K562 (cell line): ENCODE results near the gene SGMS1. TPM values are rescaled to one million over a fixed set of nuclear protein-coding genes. Genes with fewer than 3 reads are reported as not detected.

Experiments used
- ARNT ChIP-seq, 2 experiments: fragments of 450-650 bp; IDR thresholded peaks; 2 replicates each; pipeline ENCODE4 v1.6.1; 2016; ENCODE audit warnings: mild to moderate bottlenecking in 1 of 2
- CXXC5 ChIP-seq: fragments of 250-450 bp; sonication (Bioruptor Pico); IDR thresholded peaks from 2 replicates; pipeline ENCODE4 v1.8.0; 2022; ENCODE audit warnings: inconsistent platforms, mild to moderate bottlenecking, moderate library complexity
- HOXB6 ChIP-seq: fragments of 250-450 bp; sonication (Bioruptor Pico); IDR thresholded peaks from 2 replicates; pipeline ENCODE4 v1.5.1; 2022; ENCODE audit warnings: mild to moderate bottlenecking, borderline replicate concordance
- KLF16 ChIP-seq: IDR thresholded peaks from 2 replicates; pipeline ENCODE4 v1.6.1; 2016; ENCODE audit warnings: antibody characterized with exemption
- OTX1 ChIP-seq: fragments of 450-650 bp; formaldehyde crosslinking; IDR thresholded peaks from 2 replicates; pipeline ENCODE4 v1.4.0; 2022; ENCODE audit warnings: mild to moderate bottlenecking
- PCBP1 ChIP-seq: fragments of 200-400 bp; formaldehyde crosslinking; IDR thresholded peaks from 2 replicates; pipeline ENCODE4 v1.6.1; 2018; ENCODE audit warnings: mild to moderate bottlenecking, low read depth, low read length; ENCODE audit not compliant: poor library complexity, severe bottlenecking
- RFX1 ChIP-seq: fragments of 450-650 bp; IDR thresholded peaks from 2 replicates; pipeline ENCODE4 v1.6.1; 2016; ENCODE audit warnings: mild to moderate bottlenecking, moderate library complexity
- SMARCA4 ChIP-seq: fragments of 450-650 bp; IDR thresholded peaks from 2 replicates; pipeline ENCODE4 v1.6.1; 2016
- ZNF124 ChIP-seq: sonication (generic); formaldehyde crosslinking; IDR thresholded peaks from 2 replicates; pipeline ENCODE4 v1.8.1; 2022; ENCODE audit warnings: missing genetic modification reagents
- ZNF133 ChIP-seq: fragments of 250-450 bp; sonication (Bioruptor Pico); IDR thresholded peaks from 2 replicates; pipeline ENCODE4 v1.4.0; 2020; ENCODE audit warnings: mild to moderate bottlenecking
- ZNF134 ChIP-seq: fragments of 250-450 bp; sonication (Bioruptor Pico); conservative IDR thresholded peaks from 2 replicates; pipeline ENCODE4 v1.4.0; 2020
- ZNF274 ChIP-seq: IDR thresholded peaks from 2 replicates; pipeline ENCODE4 v1.6.1; 2011; ENCODE audit warnings: low read depth, mild to moderate bottlenecking, low read length, moderate library complexity, borderline replicate concordance
- polyA plus RNA-seq, 8 experiments: library from polyadenylated mRNA; depleted of rRNA in 4 of 8; stranded (reverse) in 5 of 8; unstranded in 3 of 8; fragments of >200 nt; fragmentation: Nextera tagmentation in 2 of 8; fragmentation: Illumina TruSeq in 1 of 8; extraction: Ambion mirVana in 2 of 8; extraction: Trizol in 1 of 8; gene quantifications; 2 replicates each; pipeline versions ENCODE4 v1.2.1 to v1.2.3, GENCODE V29; 2011 to 2014; ENCODE audit warnings: inconsistent platforms in 1 of 8, missing spikeins in 1 of 8
- total RNA-seq, 7 experiments: library from RNA; depleted of rRNA in 6 of 7; stranded (reverse); fragments of >200 nt in 6 of 7; fragmentation: Illumina TruSeq in 2 of 7; extraction: Trizol in 2 of 7; gene quantifications; 2 replicates each; pipeline versions ENCODE4 v1.2.1 to v1.2.3, GENCODE V29; 2011 to 2021; ENCODE audit warnings: low replicate concordance in 1 of 7
- TF ChIP-seq, protein P1 (sequence below): fragments of 250-450 bp; sonication (Bioruptor Pico); IDR thresholded peaks from 2 replicates; pipeline ENCODE4 v1.5.0; 2021; ENCODE audit warnings: mild to moderate bottlenecking, moderate library complexity
- TF ChIP-seq, protein P2 (sequence below): sonication (generic); formaldehyde crosslinking; IDR thresholded peaks from 2 replicates; pipeline ENCODE4 v1.8.0; 2022; ENCODE audit warnings: missing genetic modification reagents, mild to moderate bottlenecking, borderline replicate concordance
- TF ChIP-seq, protein P3 (sequence below): conservative IDR thresholded peaks from 2 replicates; pipeline ENCODE4 v1.6.1; 2011; ENCODE audit warnings: low read depth, mild to moderate bottlenecking, low read length; ENCODE audit not compliant: control insufficient read depth
- TF ChIP-seq, protein P4 (sequence below): fragments of 250-450 bp; sonication (Bioruptor Pico); IDR thresholded peaks from 2 replicates; pipeline ENCODE4 v1.8.0; 2022; ENCODE audit warnings: moderate library complexity, mild to moderate bottlenecking, inconsistent platforms
- TF ChIP-seq, protein P5 (sequence below): fragments of 250-450 bp; sonication (Bioruptor Pico); IDR thresholded peaks from 2 replicates; pipeline ENCODE4 v1.4.0; 2020; ENCODE audit warnings: mild to moderate bottlenecking
- TF ChIP-seq, protein P6 (sequence below): fragments of 200-800 bp; sonication (Bioruptor generic); IDR thresholded peaks from 2 replicates; pipeline ENCODE4 v1.6.1; 2017; ENCODE audit warnings: missing genetic modification characterization, missing compliant biosample characterization

The SGMS1 gene
- total and polyA plus RNA-seq, 9 of the 15 experiments (the other 6 are each of a cell fraction or from before 2014, with no cell fraction given): 22.6 to 232 (median 82.2) TPM

DNA sequence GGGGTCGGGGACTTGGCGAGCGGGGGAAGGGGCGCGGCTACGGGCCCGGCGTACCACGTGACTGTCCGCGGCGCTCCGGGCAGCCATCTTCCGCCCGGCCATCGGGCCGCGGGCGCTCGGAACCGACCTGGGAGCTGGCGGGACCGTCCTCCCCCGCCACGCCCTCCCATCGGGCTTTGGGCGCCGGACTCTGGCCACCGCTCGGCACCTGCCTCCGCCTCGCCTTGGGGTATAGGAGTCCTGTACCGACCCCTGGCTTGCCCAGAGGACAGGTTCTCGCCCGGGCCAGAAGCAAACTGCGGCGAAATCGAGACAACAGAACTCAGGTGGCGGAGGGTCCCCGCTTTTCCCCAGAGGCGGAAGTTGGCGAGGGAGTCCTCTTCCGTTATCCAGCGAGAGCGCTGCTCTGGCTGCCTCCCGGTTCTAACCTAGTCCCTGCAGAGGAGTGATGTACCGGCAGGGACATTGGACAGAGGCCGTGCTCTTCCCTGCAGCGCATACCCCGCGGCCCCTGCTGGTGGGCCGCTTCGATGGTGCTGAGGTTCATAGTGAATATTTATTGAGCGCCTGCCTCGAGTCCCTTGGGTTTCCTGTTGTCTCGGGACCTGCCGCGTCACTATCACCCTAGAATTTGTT is 1.2 kb upstream of the SGMS1 start (continued):
- peak; percentile 88 for TF ChIP-seq CXXC5 (CRISPR knock-in tag)
- TF ChIP-seq OTX1 (CRISPR knock-in tag): no peak
- TF ChIP-seq, protein P1, sequence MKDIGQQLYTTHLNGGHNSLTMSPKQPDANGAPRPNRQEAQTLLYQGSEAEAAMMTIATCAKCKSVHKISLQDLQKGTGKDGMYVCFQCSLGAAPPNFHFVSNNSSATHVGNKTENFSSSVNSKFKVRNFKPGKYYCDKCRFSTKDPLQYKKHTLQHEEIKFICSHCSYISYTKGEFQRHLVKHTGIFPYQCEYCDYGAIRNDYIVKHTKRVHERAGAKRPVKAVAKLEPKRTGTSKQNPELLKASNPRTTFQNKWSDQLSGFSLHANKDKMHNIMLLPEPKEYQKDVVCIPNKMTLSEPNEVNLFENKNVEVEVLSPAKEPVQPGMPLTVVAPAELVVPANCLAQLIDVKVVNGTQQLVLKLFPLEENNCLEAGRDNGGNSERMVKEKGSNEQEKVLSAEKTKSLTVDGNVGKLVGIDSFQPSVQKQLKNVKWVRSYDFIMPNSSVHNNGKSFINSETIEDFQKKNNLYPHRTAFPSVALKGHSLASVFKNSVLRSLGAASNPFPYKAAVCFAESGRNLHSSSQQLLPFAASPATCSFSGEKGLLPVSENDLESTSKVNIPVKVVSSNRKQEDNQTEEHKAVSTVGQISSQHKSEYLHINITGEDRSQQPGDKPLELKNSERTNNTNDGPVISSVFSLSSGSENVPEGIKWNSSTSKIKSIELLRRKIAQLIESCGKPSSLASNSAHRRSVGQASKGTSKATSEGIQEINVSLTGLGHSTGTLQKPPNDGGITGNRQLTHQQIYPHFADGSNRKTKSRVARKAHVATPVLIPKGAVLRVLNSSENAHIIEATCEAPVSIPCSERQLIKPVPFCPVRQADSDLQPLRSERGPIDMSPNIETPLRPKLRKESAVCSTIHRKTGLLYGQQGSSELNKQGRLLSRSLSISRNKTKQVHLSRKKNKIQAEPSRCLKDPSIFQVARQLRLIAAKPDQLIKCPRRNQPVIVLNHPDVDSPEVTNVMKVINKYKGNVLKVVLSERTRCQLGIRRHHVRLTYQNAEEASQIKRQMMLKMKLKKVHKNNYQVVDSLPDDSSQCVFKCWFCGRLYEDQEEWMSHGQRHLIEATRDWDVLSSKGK: no peak
- no peak for TF ChIP-seq ZNF133 (CRISPR knock-in tag)
- no peak for TF ChIP-seq ZNF274
- no peak for TF ChIP-seq KLF16
- TF ChIP-seq, protein P2, sequence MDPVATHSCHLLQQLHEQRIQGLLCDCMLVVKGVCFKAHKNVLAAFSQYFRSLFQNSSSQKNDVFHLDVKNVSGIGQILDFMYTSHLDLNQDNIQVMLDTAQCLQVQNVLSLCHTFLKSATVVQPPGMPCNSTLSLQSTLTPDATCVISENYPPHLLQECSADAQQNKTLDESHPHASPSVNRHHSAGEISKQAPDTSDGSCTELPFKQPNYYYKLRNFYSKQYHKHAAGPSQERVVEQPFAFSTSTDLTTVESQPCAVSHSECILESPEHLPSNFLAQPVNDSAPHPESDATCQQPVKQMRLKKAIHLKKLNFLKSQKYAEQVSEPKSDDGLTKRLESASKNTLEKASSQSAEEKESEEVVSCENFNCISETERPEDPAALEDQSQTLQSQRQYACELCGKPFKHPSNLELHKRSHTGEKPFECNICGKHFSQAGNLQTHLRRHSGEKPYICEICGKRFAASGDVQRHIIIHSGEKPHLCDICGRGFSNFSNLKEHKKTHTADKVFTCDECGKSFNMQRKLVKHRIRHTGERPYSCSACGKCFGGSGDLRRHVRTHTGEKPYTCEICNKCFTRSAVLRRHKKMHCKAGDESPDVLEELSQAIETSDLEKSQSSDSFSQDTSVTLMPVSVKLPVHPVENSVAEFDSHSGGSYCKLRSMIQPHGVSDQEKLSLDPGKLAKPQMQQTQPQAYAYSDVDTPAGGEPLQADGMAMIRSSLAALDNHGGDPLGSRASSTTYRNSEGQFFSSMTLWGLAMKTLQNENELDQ (CRISPR knock-in tag): peak; percentile 51; the same call in 1 of the 2 replicates
- TF ChIP-seq, protein P3, sequence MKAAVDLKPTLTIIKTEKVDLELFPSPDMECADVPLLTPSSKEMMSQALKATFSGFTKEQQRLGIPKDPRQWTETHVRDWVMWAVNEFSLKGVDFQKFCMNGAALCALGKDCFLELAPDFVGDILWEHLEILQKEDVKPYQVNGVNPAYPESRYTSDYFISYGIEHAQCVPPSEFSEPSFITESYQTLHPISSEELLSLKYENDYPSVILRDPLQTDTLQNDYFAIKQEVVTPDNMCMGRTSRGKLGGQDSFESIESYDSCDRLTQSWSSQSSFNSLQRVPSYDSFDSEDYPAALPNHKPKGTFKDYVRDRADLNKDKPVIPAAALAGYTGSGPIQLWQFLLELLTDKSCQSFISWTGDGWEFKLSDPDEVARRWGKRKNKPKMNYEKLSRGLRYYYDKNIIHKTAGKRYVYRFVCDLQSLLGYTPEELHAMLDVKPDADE: no peak; the same call in none of the 2 replicates
- peak; percentile 87 for TF ChIP-seq ZNF134 (CRISPR knock-in tag)
- no peak for TF ChIP-seq RFX1
- TF ChIP-seq ARNT (IDR thresholded peaks at IDR 0.05): no peak
- TF ChIP-seq ZNF124 (CRISPR knock-in tag): no peak
- TF ChIP-seq, protein P4, sequence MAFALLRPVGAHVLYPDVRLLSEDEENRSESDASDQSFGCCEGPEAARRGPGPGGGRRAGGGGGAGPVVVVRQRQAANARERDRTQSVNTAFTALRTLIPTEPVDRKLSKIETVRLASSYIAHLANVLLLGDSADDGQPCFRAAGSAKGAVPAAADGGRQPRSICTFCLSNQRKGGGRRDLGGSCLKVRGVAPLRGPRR (CRISPR knock-in tag): no peak
- TF ChIP-seq HOXB6: no peak
- TF ChIP-seq, protein P5, sequence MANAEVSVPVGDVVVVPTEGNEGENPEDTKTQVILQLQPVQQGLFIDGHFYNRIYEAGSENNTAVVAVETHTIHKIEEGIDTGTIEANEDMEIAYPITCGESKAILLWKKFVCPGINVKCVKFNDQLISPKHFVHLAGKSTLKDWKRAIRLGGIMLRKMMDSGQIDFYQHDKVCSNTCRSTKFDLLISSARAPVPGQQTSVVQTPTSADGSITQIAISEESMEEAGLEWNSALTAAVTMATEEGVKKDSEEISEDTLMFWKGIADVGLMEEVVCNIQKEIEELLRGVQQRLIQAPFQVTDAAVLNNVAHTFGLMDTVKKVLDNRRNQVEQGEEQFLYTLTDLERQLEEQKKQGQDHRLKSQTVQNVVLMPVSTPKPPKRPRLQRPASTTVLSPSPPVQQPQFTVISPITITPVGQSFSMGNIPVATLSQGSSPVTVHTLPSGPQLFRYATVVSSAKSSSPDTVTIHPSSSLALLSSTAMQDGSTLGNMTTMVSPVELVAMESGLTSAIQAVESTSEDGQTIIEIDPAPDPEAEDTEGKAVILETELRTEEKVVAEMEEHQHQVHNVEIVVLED (CRISPR knock-in tag): no peak; the same call in 1 of the 2 replicates
- no peak for TF ChIP-seq PCBP1
- TF ChIP-seq SMARCA4: 0 out of 2 replicates have a peak, but pooled peaks have one; percentile 24
- TF ChIP-seq, protein P6, sequence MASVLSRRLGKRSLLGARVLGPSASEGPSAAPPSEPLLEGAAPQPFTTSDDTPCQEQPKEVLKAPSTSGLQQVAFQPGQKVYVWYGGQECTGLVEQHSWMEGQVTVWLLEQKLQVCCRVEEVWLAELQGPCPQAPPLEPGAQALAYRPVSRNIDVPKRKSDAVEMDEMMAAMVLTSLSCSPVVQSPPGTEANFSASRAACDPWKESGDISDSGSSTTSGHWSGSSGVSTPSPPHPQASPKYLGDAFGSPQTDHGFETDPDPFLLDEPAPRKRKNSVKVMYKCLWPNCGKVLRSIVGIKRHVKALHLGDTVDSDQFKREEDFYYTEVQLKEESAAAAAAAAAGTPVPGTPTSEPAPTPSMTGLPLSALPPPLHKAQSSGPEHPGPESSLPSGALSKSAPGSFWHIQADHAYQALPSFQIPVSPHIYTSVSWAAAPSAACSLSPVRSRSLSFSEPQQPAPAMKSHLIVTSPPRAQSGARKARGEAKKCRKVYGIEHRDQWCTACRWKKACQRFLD (CRISPR knock-in tag): peak; percentile 81; the same call in 1 of the 2 replicates
